Erythroblast (primary cell): ENCODE results near the gene TSPO.

Experiments used
- GATA1 ChIP-seq: IDR thresholded peaks from 2 replicates; pipeline ENCODE4 v1.6.1; 2011; ENCODE audit warnings: low read depth, mild to moderate bottlenecking, control low read depth, low read length, moderate library complexity
- POLR2A ChIP-seq: IDR thresholded peaks from 2 replicates; pipeline ENCODE4 v1.6.1; 2011; ENCODE audit warnings: mild to moderate bottlenecking, low read length

GRCh38 chr22:43179146-43179910 is 28.0 kb downstream of the TSPO start:
- TF ChIP-seq POLR2A (no peak), GATA1 (no peak)
